ENCODE data around the gene TOR2A.
"Not testable (repeated sequence)": the region's sequence is repeated elsewhere in the genome, so short reads cannot be mapped to it uniquely, and the experiment has no call there.

The TOR2A gene

GRCh38 chr9:127767410-127767809 is 32.3 kb upstream of the TOR2A start:
- Histone ChIP-seq H3K36me3 (ENCODE audit: insufficient read depth, low read length) (no peaks in the 10 kb centered on the region), H3K4me1 (ENCODE audit: insufficient read depth, low read length) (peaks cover 19% of the 10 kb centered on the region)

GRCh38 chr9:127765418-127765817 is 30.3 kb upstream of the TOR2A start:
- no peak overlapping the region for H3K27ac ChIP-seq (ENCODE audit: low read depth, low read length)
- no peak overlapping the region for H3K9ac ChIP-seq (ENCODE audit: low read length)
- no peaks in the 10 kb centered on the region for H3K36me3 ChIP-seq (ENCODE audit: insufficient read depth, low read length)
- H3K27me3 ChIP-seq (ENCODE audit: control insufficient read depth in 1 of 2, insufficient read depth in 2 of 2, low read length in 2 of 2), result peaks cover 0 to 9% of the 10 kb centered on the region in 2 donors
- peaks cover 12% of the 10 kb centered on the region for H3K4me1 ChIP-seq (ENCODE audit: insufficient read depth, low read length)
- H3K9me3 ChIP-seq (ENCODE audit: low read length), result no peaks in the 10 kb centered on the region
- no peak overlapping the region for H3K4me3 ChIP-seq (ENCODE audit: low read depth in 1 of 2, low read length in 2 of 2)

More at GRCh38 chr9:127767410-127767809, 32.3 kb upstream of the TOR2A start:
- no peak overlapping the region for H3K27ac ChIP-seq (ENCODE audit: low read depth, low read length)
- peaks cover 0 to 5% of the 10 kb centered on the region in 2 donors for H3K27me3 ChIP-seq (ENCODE audit: control insufficient read depth in 1 of 2, insufficient read depth in 2 of 2, low read length in 2 of 2)
- no peak overlapping the region for H3K9ac ChIP-seq (ENCODE audit: low read length)
- no peak overlapping the region for H3K4me3 ChIP-seq (ENCODE audit: low read depth in 1 of 2, low read length in 2 of 2)
- no peaks in the 10 kb centered on the region for H3K9me3 ChIP-seq (ENCODE audit: low read length)

DNA sequence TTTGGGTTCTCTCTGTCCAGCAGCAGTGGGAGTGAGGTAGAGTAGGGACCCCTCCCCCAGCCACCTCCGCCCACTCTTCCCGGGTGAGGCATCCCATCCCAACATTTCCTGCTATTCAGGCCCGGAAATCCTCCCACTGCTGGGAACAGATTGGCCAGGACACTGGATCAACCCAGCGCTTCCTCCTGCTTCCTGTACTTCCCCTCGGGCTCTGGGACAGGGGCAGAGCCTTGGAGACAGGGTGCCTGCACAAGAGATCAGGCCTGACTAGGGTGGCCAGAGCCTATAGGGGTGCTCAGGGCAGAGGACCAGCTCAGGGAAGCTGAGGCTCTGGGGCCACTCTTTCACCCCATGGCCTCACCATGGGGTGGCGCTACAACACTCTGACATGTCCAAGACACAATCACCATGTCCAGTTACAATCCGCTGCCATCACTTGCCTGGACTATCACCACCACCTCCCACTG is 28.9 kb upstream of the TOR2A start:
- H3K9me3 ChIP-seq (ENCODE audit: low read length), result no peaks in the 10 kb centered on the region
- H3K9ac ChIP-seq (ENCODE audit: low read length), result no peak overlapping the region
- H3K36me3 ChIP-seq (ENCODE audit: insufficient read depth, low read length), result no peaks in the 10 kb centered on the region
- no peak overlapping the region for H3K4me3 ChIP-seq (ENCODE audit: low read depth in 1 of 2, low read length in 2 of 2)
- peaks cover 10% of the 10 kb centered on the region for H3K4me1 ChIP-seq (ENCODE audit: insufficient read depth, low read length)
- peaks cover 0 to 9% of the 10 kb centered on the region in 2 donors for H3K27me3 ChIP-seq (ENCODE audit: control insufficient read depth in 1 of 2, insufficient read depth in 2 of 2, low read length in 2 of 2)
- no peak overlapping the region for H3K27ac ChIP-seq (ENCODE audit: low read depth, low read length)

DNA sequence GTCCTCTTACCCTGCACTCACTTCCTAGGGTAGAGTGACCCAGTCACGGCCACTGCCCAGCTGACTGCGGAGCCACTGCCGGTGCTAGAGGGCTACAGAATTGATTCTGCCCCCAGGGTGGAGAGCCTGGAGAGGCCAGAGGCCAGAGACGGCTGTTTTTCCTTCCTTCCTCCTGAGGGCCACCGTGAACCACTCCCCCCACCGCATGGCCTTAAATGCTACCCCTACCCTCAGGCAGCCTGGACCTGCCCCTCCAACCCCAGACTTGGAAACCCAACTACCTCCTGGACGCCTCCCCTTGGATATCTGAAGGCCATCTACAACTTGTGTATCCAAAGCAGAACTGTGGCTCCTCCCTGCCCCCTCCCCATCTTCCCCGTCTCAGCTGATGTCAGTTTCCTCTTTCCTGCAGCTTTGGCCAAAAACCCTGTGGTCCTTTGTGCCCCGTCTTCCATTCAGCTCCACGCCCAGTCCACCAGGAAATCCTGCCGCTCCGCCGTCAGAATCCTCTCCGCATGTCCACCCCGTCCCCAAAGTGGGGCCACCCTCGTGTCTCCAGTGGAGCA is 27.1 kb upstream of the TOR2A start:
- Histone ChIP-seq H3K9me3 (ENCODE audit: low read length) (no peaks in the 10 kb centered on the region), H3K4me1 (ENCODE audit: insufficient read depth, low read length) (peaks cover 10% of the 10 kb centered on the region), H3K27ac (ENCODE audit: low read depth, low read length) (no peak overlapping the region), H3K9ac (ENCODE audit: low read length) (no peak overlapping the region), H3K36me3 (ENCODE audit: insufficient read depth, low read length) (no peaks in the 10 kb centered on the region), H3K4me3 (ENCODE audit: low read depth in 1 of 2, low read length in 2 of 2) (no peak overlapping the region), H3K27me3 (ENCODE audit: control insufficient read depth in 1 of 2, insufficient read depth in 2 of 2, low read length in 2 of 2) (peaks cover 0 to 9% of the 10 kb centered on the region in 2 donors)

DNA sequence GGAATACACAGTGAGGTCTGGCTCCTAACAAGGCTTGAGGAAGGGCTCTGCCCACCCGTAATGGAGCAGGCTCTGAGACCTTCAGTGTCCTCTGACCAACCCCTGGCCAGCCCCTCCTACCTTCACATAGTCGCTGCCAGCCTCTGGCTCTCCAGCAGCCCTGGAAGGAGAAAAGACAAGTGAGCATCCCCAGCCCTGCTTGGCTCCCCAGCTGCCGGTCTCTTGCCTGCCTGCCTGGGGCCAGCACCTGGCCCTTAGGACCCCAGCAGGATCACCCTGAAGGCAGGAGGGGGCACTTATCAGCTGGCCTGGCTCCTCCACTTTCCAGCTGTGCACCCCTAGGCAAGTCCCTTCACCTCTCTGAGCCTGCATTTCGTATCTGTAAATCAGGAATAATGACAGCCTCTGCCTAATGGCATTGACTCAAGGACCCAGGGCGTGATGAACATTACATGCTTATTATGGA is 26.4 kb upstream of the TOR2A start:
- Histone ChIP-seq H3K36me3 (ENCODE audit: insufficient read depth, low read length) (no peaks in the 10 kb centered on the region), H3K4me1 (ENCODE audit: insufficient read depth, low read length) (peaks cover 10% of the 10 kb centered on the region), H3K4me3 (ENCODE audit: low read depth in 1 of 2, low read length in 2 of 2) (no peak overlapping the region), H3K9ac (ENCODE audit: low read length) (no peak overlapping the region), H3K27ac (ENCODE audit: low read depth, low read length) (no peak overlapping the region), H3K9me3 (ENCODE audit: low read length) (no peaks in the 10 kb centered on the region), H3K27me3 (ENCODE audit: control insufficient read depth in 1 of 2, insufficient read depth in 2 of 2, low read length in 2 of 2) (peaks cover 0 to 9% of the 10 kb centered on the region in 2 donors)

- H3K27me3 ChIP-seq (ENCODE audit: control insufficient read depth in 1 of 2, insufficient read depth in 2 of 2, low read length in 2 of 2), result peaks cover 0 to 9% of the 10 kb centered on the region in 2 donors
- H3K4me1 ChIP-seq (ENCODE audit: insufficient read depth, low read length), result peaks cover 10% of the 10 kb centered on the region
- H3K4me3 ChIP-seq (ENCODE audit: low read depth in 1 of 2, low read length in 2 of 2), result no peak overlapping the region
- no peaks in the 10 kb centered on the region for H3K36me3 ChIP-seq (ENCODE audit: insufficient read depth, low read length)
- H3K27ac ChIP-seq (ENCODE audit: low read depth, low read length), result no peak overlapping the region
- H3K9ac ChIP-seq (ENCODE audit: low read length), result no peak overlapping the region
- H3K9me3 ChIP-seq (ENCODE audit: low read length), result no peaks in the 10 kb centered on the region
These were observed 26.0 kb upstream of the TOR2A start for GRCh38 chr9:127761061-127761460.

- no peak overlapping the region for H3K4me3 ChIP-seq (ENCODE audit: low read depth in 1 of 2, low read length in 2 of 2)
These were observed 23.7 kb upstream of the TOR2A start for GRCh38 chr9:127758843-127759242.

DNA sequence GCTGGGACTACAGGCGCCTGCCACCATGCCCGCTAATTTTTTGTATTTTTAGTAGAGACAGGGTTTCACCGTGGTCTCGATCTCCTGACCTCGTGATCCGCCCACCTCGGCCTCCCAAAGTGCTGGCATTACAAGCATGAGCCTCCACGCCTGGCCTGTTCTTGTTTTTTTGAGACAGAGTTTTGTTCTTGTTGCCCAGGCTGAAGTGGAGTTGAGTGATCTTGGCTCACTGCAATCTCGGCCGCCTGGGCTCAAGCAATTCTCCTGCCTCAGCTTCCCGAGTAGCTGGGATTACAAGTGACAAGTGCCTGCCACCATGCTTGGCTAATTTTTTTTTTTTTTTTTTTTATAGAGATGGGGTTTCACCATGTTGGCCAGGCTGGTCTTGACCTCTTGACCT is 21.7 kb upstream of the TOR2A start:
- H3K36me3 ChIP-seq (ENCODE audit: insufficient read depth, low read length); H3K27ac ChIP-seq (ENCODE audit: low read depth, low read length); H3K9ac ChIP-seq (ENCODE audit: low read length); H3K4me3 ChIP-seq (ENCODE audit: low read depth in 1 of 2, low read length in 2 of 2); H3K9me3 ChIP-seq (ENCODE audit: low read length); H3K4me1 ChIP-seq (ENCODE audit: insufficient read depth, low read length): not testable (repeated sequence)
- peaks cover 9 to 28% of the 10 kb centered on the region in 2 donors for H3K27me3 ChIP-seq (ENCODE audit: control insufficient read depth in 1 of 2, insufficient read depth in 2 of 2, low read length in 2 of 2)

More at GRCh38 chr9:127758843-127759242, 23.7 kb upstream of the TOR2A start:
- Histone ChIP-seq H3K9ac (ENCODE audit: low read length) (no peak overlapping the region), H3K27ac (ENCODE audit: low read depth, low read length) (no peak overlapping the region), H3K27me3 (ENCODE audit: control insufficient read depth in 1 of 2, insufficient read depth in 2 of 2, low read length in 2 of 2) (peaks cover 5 to 18% of the 10 kb centered on the region in 2 donors), H3K36me3 (ENCODE audit: insufficient read depth, low read length) (no peaks in the 10 kb centered on the region), H3K9me3 (ENCODE audit: low read length) (no peaks in the 10 kb centered on the region), H3K4me1 (ENCODE audit: insufficient read depth, low read length) (peaks cover 10% of the 10 kb centered on the region)

- Histone ChIP-seq H3K27ac (ENCODE audit: low read depth, low read length) (no peak overlapping the region), H3K9me3 (ENCODE audit: low read length) (no peaks in the 10 kb centered on the region), H3K27me3 (ENCODE audit: control insufficient read depth in 1 of 2, insufficient read depth in 2 of 2, low read length in 2 of 2) (peaks cover 9 to 29% of the 10 kb centered on the region in 2 donors), H3K4me3 (ENCODE audit: low read depth in 1 of 2, low read length in 2 of 2) (no peak overlapping the region), H3K9ac (ENCODE audit: low read length) (no peak overlapping the region), H3K36me3 (ENCODE audit: insufficient read depth, low read length) (no peaks in the 10 kb centered on the region), H3K4me1 (ENCODE audit: insufficient read depth, low read length) (no peaks in the 10 kb centered on the region)
These were observed 21.1 kb upstream of the TOR2A start for GRCh38 chr9:127756233-127756632.

GRCh38 chr9:127755061-127756060 is 20.3 kb upstream of the TOR2A start:
- Histone ChIP-seq H3K27ac (ENCODE audit: low read depth, low read length) (no peak overlapping the region), H3K27me3 (ENCODE audit: control insufficient read depth in 1 of 2, insufficient read depth in 2 of 2, low read length in 2 of 2) (peaks cover 9 to 29% of the 10 kb centered on the region in 2 donors), H3K36me3 (ENCODE audit: insufficient read depth, low read length) (no peaks in the 10 kb centered on the region), H3K4me1 (ENCODE audit: insufficient read depth, low read length) (no peaks in the 10 kb centered on the region), H3K4me3 (ENCODE audit: low read depth in 1 of 2, low read length in 2 of 2) (no peak overlapping the region), H3K9me3 (ENCODE audit: low read length) (no peaks in the 10 kb centered on the region), H3K9ac (ENCODE audit: low read length) (no peak overlapping the region)
